GM12878 (cell line): ENCODE measurements around the gene TUBB. TPM values are rescaled to one million over a fixed set of nuclear protein-coding genes. Genes with fewer than 3 reads are reported as not detected.

ENCODE experiments used
- ATAC-seq: fragments of 200-7000 bp; cut with Tn5 transposase; 3 replicates; pipeline ENCODE4 v1.9.1; 2020; ENCODE audit warnings: mild to moderate bottlenecking, moderate library complexity
- BruUV-seq: library from RNA; stranded (reverse); fragments of 400-500 nt; replicated peaks from 2 replicates; lab custom pipeline; 2021; lab: Mats Ljungman, UMichigan
- CTCF ChIA-PET: fragments of 300-600 bp; sonication (Branson Sonifier 250); formaldehyde crosslinking; extraction: SDS; loops from one replicate; lab custom pipeline; 2021; ENCODE audit warnings: inconsistent platforms; lab: Yijun Ruan, JAX
- POLR2A ChIA-PET: fragments of 350-600 bp; formaldehyde crosslinking; extraction: SDS; loops from one replicate; lab custom pipeline; 2021; ENCODE audit warnings: inconsistent platforms; lab: Charles Lee
- RAD21 ChIA-PET: fragments of 300-600 bp; sonication (Branson Sonifier 250); formaldehyde crosslinking; loops from one replicate; lab custom pipeline; 2023; ENCODE audit warnings: antibody characterized with exemption; ENCODE audit not compliant: unreplicated experiment; lab: Charles Lee
- SMC1A ChIA-PET: fragments of 300-600 bp; sonication (Branson Sonifier 250); formaldehyde crosslinking; loops from one replicate; lab custom pipeline; 2023; ENCODE audit not compliant: unreplicated experiment, uncharacterized antibody; lab: Charles Lee
- DNase-seq: peaks from one replicate; pipeline ENCODE4 v3.0.0-alpha.2; 2011; ENCODE audit warnings: low read depth, low spot score
- FAIRE-seq: peaks from 3 replicates; lab custom pipeline; 2011; peaks lifted over from hg19 to GRCh38; lab: Jason Lieb, UNC
- H2AFZ ChIP-seq: 2 replicates; pipeline ENCODE4 v1.6.0; 2011; ENCODE audit warnings: low read depth, low read length, control low read depth; ENCODE audit not compliant: control insufficient read depth
- H3K27ac ChIP-seq: 2 replicates; pipeline ENCODE4 v1.5.1; 2011; ENCODE audit warnings: control low read depth; ENCODE audit not compliant: control insufficient read depth, insufficient read depth
- H3K27me3 ChIP-seq, 2 experiments: replicated peaks in 1 of 2; 2 replicates each; pipeline versions ENCODE4 v1.6.0 to v1.6.1; 2011; ENCODE audit warnings: low read length in 1 of 2; ENCODE audit not compliant: control insufficient read depth in 2 of 2, insufficient read depth in 2 of 2
- H3K36me3 ChIP-seq, 2 experiments: 2 replicates each; pipeline ENCODE4 v1.5.1; 2011; ENCODE audit warnings: low read length in 1 of 2; ENCODE audit not compliant: control insufficient read depth in 2 of 2, insufficient read depth in 2 of 2
- H3K4me1 ChIP-seq: 2 replicates; pipeline ENCODE4 v1.6.1; 2011; ENCODE audit warnings: mild to moderate bottlenecking, low read length, moderate library complexity, mixed read lengths; ENCODE audit not compliant: control insufficient read depth, insufficient read depth
- H3K4me2 ChIP-seq: 2 replicates; pipeline ENCODE4 v1.6.0; 2011; ENCODE audit warnings: control low read depth; ENCODE audit not compliant: control insufficient read depth, insufficient read depth
- H3K4me3 ChIP-seq: fragments of 200-600 bp; sonication (generic); 2 replicates; pipeline ENCODE4 v1.5.1; 2016
- H3K79me2 ChIP-seq: 2 replicates; pipeline ENCODE4 v1.6.0; 2011; ENCODE audit warnings: low read length; ENCODE audit not compliant: control insufficient read depth, insufficient read depth
- H3K9ac ChIP-seq: 2 replicates; pipeline ENCODE4 v1.8.0; 2011; ENCODE audit warnings: low read length, control low read depth, mixed read lengths; ENCODE audit not compliant: control insufficient read depth, insufficient read depth
- H3K9me3 ChIP-seq: replicated peaks from 3 replicates; pipeline ENCODE4 v1.5.1; 2011; ENCODE audit warnings: mild to moderate bottlenecking, low read length; ENCODE audit not compliant: control insufficient read depth, insufficient read depth
- H4K20me1 ChIP-seq: 2 replicates; pipeline ENCODE4 v1.6.0; 2011; ENCODE audit not compliant: control insufficient read depth, insufficient read depth
- BMI1 ChIP-seq: fragments of 450-650 bp; IDR thresholded peaks from 2 replicates; pipeline ENCODE4 v1.6.1; 2016; ENCODE audit warnings: mild to moderate bottlenecking, moderate library complexity, borderline replicate concordance
- CREB1 ChIP-seq: IDR thresholded peaks from 2 replicates; pipeline ENCODE4 v1.6.1; 2012; ENCODE audit warnings: low read depth, mild to moderate bottlenecking, inconsistent platforms
- HCFC1 ChIP-seq: fragments of 150-350 bp; IDR thresholded peaks from 2 replicates; pipeline ENCODE4 v1.6.1; 2014; ENCODE audit warnings: low read length
- HDGF ChIP-seq: fragments of 450-650 bp; IDR thresholded peaks from 2 replicates; pipeline ENCODE4 v1.6.1; 2016; ENCODE audit warnings: antibody characterized with exemption
- POLR2AphosphoS2 ChIP-seq: IDR thresholded peaks from 2 replicates; pipeline ENCODE4 v1.6.1; 2011; ENCODE audit warnings: low read depth, mild to moderate bottlenecking, low read length, improper control_type of control experiment, moderate library complexity
- POLR2AphosphoS5 ChIP-seq: IDR thresholded peaks from 2 replicates; pipeline ENCODE4 v1.6.1; 2011; ENCODE audit warnings: mild to moderate bottlenecking, low read length, inconsistent platforms
- POU2F2 ChIP-seq: IDR thresholded peaks from 3 replicates; pipeline ENCODE4 v1.6.1; 2011; ENCODE audit warnings: low read depth, mild to moderate bottlenecking, low read length, borderline replicate concordance
- RAD51 ChIP-seq: fragments of 450-650 bp; IDR thresholded peaks from 2 replicates; pipeline ENCODE4 v1.6.1; 2016; ENCODE audit warnings: moderate library complexity, mild to moderate bottlenecking, inconsistent platforms
- SIX5 ChIP-seq: IDR thresholded peaks from 2 replicates; pipeline ENCODE4 v1.6.1; 2011; ENCODE audit warnings: mild to moderate bottlenecking, low read depth, low read length, moderate library complexity; ENCODE audit not compliant: severe bottlenecking
- YBX1 ChIP-seq: fragments of 450-650 bp; IDR thresholded peaks from 2 replicates; pipeline ENCODE4 v1.6.1; 2016; ENCODE audit warnings: antibody characterized with exemption
- YY1 ChIP-seq: IDR thresholded peaks from 2 replicates; pipeline ENCODE4 v1.6.1; 2011; ENCODE audit warnings: low read depth, mild to moderate bottlenecking, low read length
- ZBED1 ChIP-seq: IDR thresholded peaks from 2 replicates; pipeline ENCODE4 v1.6.1; 2016; ENCODE audit warnings: borderline replicate concordance
- ZNF384 ChIP-seq: IDR thresholded peaks from 2 replicates; pipeline ENCODE4 v1.6.1; 2012; ENCODE audit warnings: low read depth, mild to moderate bottlenecking, low read length, improper control_type of control experiment, borderline replicate concordance
- WGBS: methylation state at CpG from one replicate; pipeline ENCODE4 v1.1.6; 2016; ENCODE audit warnings: low lambda C conversion rate; ENCODE audit not compliant: insufficient replicate concordance, insufficient coverage; ENCODE audit errors: missing lambda C conversion rate; 5-methylcytosine and 5-hydroxymethylcytosine counted together
- in situ Hi-C: fragments of 300-500 bp; cut with MboI; formaldehyde crosslinking; loops from 9 replicates; pipeline ENCODE4 v1.14.3; 2018; ENCODE audit warnings: mixed read lengths
- intact Hi-C: fragments of 100-400 bp; cut with micrococcal nuclease; formaldehyde crosslinking; loops from one replicate; pipeline ENCODE4 v1.14.2; 2022; ENCODE audit not compliant: unreplicated experiment
- polyA plus RNA-seq, 11 experiments: library from polyadenylated mRNA; depleted of rRNA in 4 of 11; unstranded in 6 of 11; stranded (reverse) in 5 of 11; fragments of >200 nt; fragmentation: Nextera tagmentation in 4 of 11; fragmentation: Illumina TruSeq in 1 of 11; extraction: Ambion mirVana in 4 of 11; extraction: Trizol in 1 of 11; gene quantifications; 1 replicate in 1 of 11; 2 replicates in 10 of 11; pipeline versions ENCODE4 v1.2.1 to v1.2.3, GENCODE V29; 2011 to 2016; ENCODE audit warnings: inconsistent platforms in 2 of 11, missing spikeins in 2 of 11, low read depth in 1 of 11
- total RNA-seq, 4 experiments: library from RNA; depleted of rRNA in 3 of 4; stranded (reverse); fragments of >200 nt in 3 of 4; fragmentation: Illumina TruSeq in 1 of 4; extraction: Trizol in 1 of 4; gene quantifications; 2 replicates each; pipeline versions ENCODE4 v1.2.1 to v1.2.3, GENCODE V29; 2013 to 2021

The TUBB gene
- total and polyA plus RNA-seq, 10 of the 15 experiments (the other 5 are each of a cell fraction or from before 2014, with no cell fraction given), result 1,039 to 3,052 (median 1,656) TPM

DNA sequence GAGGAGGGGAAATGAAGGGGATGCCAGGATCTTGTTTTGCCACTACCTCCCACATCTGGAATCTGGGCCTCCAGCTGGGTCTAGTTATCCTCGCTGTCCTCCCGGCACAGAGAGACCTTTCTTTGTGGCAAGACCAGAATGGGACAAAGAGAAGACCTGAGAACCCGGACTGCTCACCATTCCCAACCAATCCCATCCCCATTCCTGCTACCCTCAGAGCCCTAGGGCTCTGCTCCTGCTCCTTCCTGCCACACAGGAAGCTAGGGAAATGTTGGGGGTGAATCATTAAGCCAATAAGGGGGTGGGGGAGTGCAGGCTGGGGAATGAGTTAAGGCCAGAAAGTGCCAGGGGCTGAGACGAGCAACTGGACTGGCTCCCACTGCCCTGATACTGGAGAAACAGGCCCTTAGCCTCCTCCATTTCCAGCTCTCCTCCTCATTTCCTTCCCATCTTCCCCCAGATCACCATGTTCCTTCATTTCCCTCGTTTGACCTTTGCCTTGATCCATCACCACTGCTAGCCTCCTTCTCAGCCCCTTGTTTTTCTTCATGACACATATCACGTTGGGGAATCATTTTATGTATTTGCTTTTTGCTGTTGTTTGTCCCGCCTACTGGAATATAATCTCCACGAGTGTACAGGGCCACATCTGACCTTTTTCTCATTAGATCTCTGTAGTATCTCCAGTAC, 28.8 kb downstream of the TUBB start:
- no TSS peak for BruUV-seq
- CTCF ChIA-PET, result interaction anchor here (1.4 kb wide), 1 partner anchor 11 kb away, joined by 5 read pairs; no protein-coding TSS in a partner anchor

More for the DNA sequence above, 28.8 kb downstream of the TUBB start:
- SMC1A ChIA-PET, result interaction anchor here (0.7 to 1.4 kb wide), 2 partner anchors 10 to 66 kb away, joined by 3 to 5 read pairs; no protein-coding TSS in a partner anchor
- Histone ChIP-seq H3K4me1 (peaks cover 4% of the 10 kb centered on the region; the same call in 1 of the 2 replicates), H3K36me3 (no peaks in the 10 kb centered on the region), H3K27ac (no peak overlapping the region), H3K9me3 (no peaks in the 10 kb centered on the region), H2AFZ (no peak overlapping the region), H3K9ac (no peak overlapping the region), H3K4me3 (no peak overlapping the region), H3K4me2 (no peak overlapping the region), H4K20me1 (no peaks in the 10 kb centered on the region), H3K79me2 (peaks cover 4% of the 10 kb centered on the region; the same call in 1 of the 2 replicates), H3K27me3 (no peaks in the 10 kb centered on the region)
- TF ChIP-seq HCFC1 (no peak), ZBED1 (no peak), RAD51 (no peak), HDGF (no peak), CREB1 (no peak), POLR2AphosphoS2 (no peak), POLR2AphosphoS5 (no peak), YY1 (no peak), POU2F2 (no peak), BMI1 (no peak), YBX1 (no peak), SIX5 (no peak), ZNF384 (no peak)
- POLR2A ChIA-PET, result interaction anchor here (0.6 kb wide), 1 partner anchor 18 kb away, joined by 4 read pairs; no protein-coding TSS in a partner anchor
- no peak for ATAC-seq
- RAD21 ChIA-PET, result no interaction called here
- FAIRE-seq, result no peak
- intact Hi-C loops (no loop called here), in situ Hi-C loops (no loop called here)
- no peak for DNase-seq
- WGBS, result 45% methylated on average over 8 of the region's 8 CpGs
